HFFc6 (cell line): ENCODE measurements around the gene LAMTOR2. TPM values are rescaled to one million over a fixed set of nuclear protein-coding genes. Genes with fewer than 3 reads are reported as not detected.

Experiments used
- DNase-seq: peaks from one replicate; pipeline ENCODE4 v3.0.0-alpha.2; 2018
- H3K27ac Mint-ChIP-seq: 2 replicates; pipeline ENCODE4 v1.8.0; 2020; ENCODE audit warnings: mild to moderate bottlenecking, mixed read lengths
- H3K27me3 Mint-ChIP-seq: 2 replicates; pipeline ENCODE4 v1.8.0; 2021; ENCODE audit warnings: mild to moderate bottlenecking, moderate library complexity, mixed read lengths; ENCODE audit not compliant: insufficient read depth
- H3K36me3 Mint-ChIP-seq: 2 replicates; pipeline ENCODE4 v1.8.0; 2021; ENCODE audit warnings: low read depth, mixed read lengths
- H3K4me1 Mint-ChIP-seq: 2 replicates; pipeline ENCODE4 v1.8.0; 2020; ENCODE audit warnings: low read depth, mixed read lengths
- H3K4me3 Mint-ChIP-seq: 2 replicates; pipeline ENCODE4 v1.8.0; 2020; ENCODE audit warnings: mild to moderate bottlenecking, moderate library complexity, mixed read lengths
- H3K9me3 Mint-ChIP-seq: 2 replicates; pipeline ENCODE4 v1.8.0; 2020; ENCODE audit warnings: mild to moderate bottlenecking, mixed read lengths
- CTCF ChIP-seq: fragments of 200-600 bp; sonication (generic); IDR thresholded peaks from 2 replicates; pipeline ENCODE4 v1.5.0; 2021; ENCODE audit warnings: antibody characterized with exemption, mild to moderate bottlenecking
- total RNA-seq, 6 experiments: library from RNA; stranded (reverse); fragmentation: NEBNext Ultra II Directional; extraction: Animal tissue kit (Norgen Biotek cat#: 25700); gene quantifications; 2 replicates in 1 of 6; 3 replicates in 5 of 6; pipeline ENCODE4 v1.2.3, GENCODE V29; 2021

Gene LAMTOR2
- total RNA-seq, 6 experiments from 2014 or later: 48.5 to 73.6 (median 62.5) TPM

- Mint-ChIP-seq H3K27me3 (peaks cover 2% of the 10 kb centered on the region; the same call in 1 of the 2 replicates), H3K4me1 (peaks cover 33% of the 10 kb centered on the region), H3K4me3 (no peak overlapping the region), H3K36me3 (no peaks in the 10 kb centered on the region), H3K27ac (no peak overlapping the region), H3K9me3 (no peaks in the 10 kb centered on the region)
- no peak for TF ChIP-seq CTCF
- no peak for DNase-seq
These were observed 31.7 kb downstream of the LAMTOR2 start for GRCh38 chr1:156086256-156086662.

GRCh38 chr1:156089704-156090103 is 35.1 kb downstream of the LAMTOR2 start:
- no peak for DNase-seq
- Mint-ChIP-seq H3K27ac (no peak overlapping the region), H3K27me3 (no peaks in the 10 kb centered on the region), H3K36me3 (no peaks in the 10 kb centered on the region), H3K4me3 (no peak overlapping the region), H3K4me1 (peaks cover 17% of the 10 kb centered on the region), H3K9me3 (no peaks in the 10 kb centered on the region)
- no peak for TF ChIP-seq CTCF

- no peak overlapping the region for H3K4me3 Mint-ChIP-seq
- no peaks in the 10 kb centered on the region for H3K36me3 Mint-ChIP-seq
- no peak overlapping the region for H3K27ac Mint-ChIP-seq
- peaks cover 3% of the 10 kb centered on the region; the same call in 1 of the 2 replicates for H3K27me3 Mint-ChIP-seq
- no peak for TF ChIP-seq CTCF
- H3K9me3 Mint-ChIP-seq: no peaks in the 10 kb centered on the region
- DNase-seq: no peak
- peaks cover 17% of the 10 kb centered on the region for H3K4me1 Mint-ChIP-seq
These were observed 35.7 kb downstream of the LAMTOR2 start for GRCh38 chr1:156090138-156090839.

- Mint-ChIP-seq H3K36me3 (no peaks in the 10 kb centered on the region), H3K27me3 (peaks cover 3% of the 10 kb centered on the region; the same call in 1 of the 2 replicates), H3K9me3 (no peaks in the 10 kb centered on the region), H3K4me3 (no peak overlapping the region), H3K27ac (no peak overlapping the region), H3K4me1 (peaks cover 20% of the 10 kb centered on the region)
- TF ChIP-seq CTCF: peak; percentile 97
- DNase-seq: peak; percentile 57
These were observed 36.2 kb downstream of the LAMTOR2 start for GRCh38 chr1:156090840-156091188.

- DNase-seq: no peak
- Mint-ChIP-seq H3K36me3 (no peaks in the 10 kb centered on the region; the same call in 1 of the 2 replicates), H3K4me1 (peaks cover 20% of the 10 kb centered on the region), H3K9me3 (no peaks in the 10 kb centered on the region), H3K27ac (no peak overlapping the region), H3K27me3 (peaks cover 3% of the 10 kb centered on the region; the same call in 1 of the 2 replicates), H3K4me3 (no peak overlapping the region)
- TF ChIP-seq CTCF: no peak
These were observed 37.0 kb downstream of the LAMTOR2 start for GRCh38 chr1:156091610-156092009.
